Mammary epithelial cell (primary cell): Measurements from ENCODE around the gene CCR9.

Source experiments
- EZH2 ChIP-seq: IDR thresholded peaks from 2 replicates; pipeline ENCODE4 v1.6.1; 2012; ENCODE audit warnings: low read length, inconsistent platforms, borderline replicate concordance
- TF ChIP-seq, protein P1 (sequence below), 2 donors: IDR thresholded peaks in 1 of 2; conservative IDR thresholded peaks in 1 of 2; 2 replicates each; pipeline ENCODE4 v1.5.1; 2011 to 2012; ENCODE audit warnings: inconsistent platforms in 2 of 2, low read length in 2 of 2, mild to moderate bottlenecking in 2 of 2, control low read depth in 1 of 2, low read depth in 1 of 2; ENCODE audit not compliant: insufficient read depth in 1 of 2; ENCODE audit errors: extremely low read depth in 1 of 2

DNA sequence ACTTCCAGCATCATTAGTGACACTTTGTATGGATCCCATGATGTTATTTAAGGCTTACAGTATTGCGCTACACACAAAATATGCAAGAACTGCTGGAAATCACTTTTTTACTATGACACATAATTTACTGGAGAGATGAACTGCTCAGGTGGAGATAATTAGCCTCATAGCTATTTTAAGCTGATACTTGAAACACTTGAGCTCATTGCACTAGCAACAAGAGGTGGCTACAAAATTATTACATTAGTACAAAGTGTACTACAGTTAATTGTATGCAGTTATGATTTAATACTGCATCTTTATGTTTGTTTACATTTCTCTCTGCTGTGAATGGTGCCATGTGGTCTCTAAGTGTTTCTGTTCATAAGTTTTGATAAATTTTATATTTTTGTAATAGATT is 38.0 kb upstream of the CCR9 start:
- TF ChIP-seq, protein P1, sequence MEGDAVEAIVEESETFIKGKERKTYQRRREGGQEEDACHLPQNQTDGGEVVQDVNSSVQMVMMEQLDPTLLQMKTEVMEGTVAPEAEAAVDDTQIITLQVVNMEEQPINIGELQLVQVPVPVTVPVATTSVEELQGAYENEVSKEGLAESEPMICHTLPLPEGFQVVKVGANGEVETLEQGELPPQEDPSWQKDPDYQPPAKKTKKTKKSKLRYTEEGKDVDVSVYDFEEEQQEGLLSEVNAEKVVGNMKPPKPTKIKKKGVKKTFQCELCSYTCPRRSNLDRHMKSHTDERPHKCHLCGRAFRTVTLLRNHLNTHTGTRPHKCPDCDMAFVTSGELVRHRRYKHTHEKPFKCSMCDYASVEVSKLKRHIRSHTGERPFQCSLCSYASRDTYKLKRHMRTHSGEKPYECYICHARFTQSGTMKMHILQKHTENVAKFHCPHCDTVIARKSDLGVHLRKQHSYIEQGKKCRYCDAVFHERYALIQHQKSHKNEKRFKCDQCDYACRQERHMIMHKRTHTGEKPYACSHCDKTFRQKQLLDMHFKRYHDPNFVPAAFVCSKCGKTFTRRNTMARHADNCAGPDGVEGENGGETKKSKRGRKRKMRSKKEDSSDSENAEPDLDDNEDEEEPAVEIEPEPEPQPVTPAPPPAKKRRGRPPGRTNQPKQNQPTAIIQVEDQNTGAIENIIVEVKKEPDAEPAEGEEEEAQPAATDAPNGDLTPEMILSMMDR (conservative IDR thresholded peaks at IDR 0.05 in 1 of 2, IDR thresholded peaks at IDR 0.05 in 1 of 2; ENCODE audit: extremely low read depth in 1 of 2, insufficient read depth in 1 of 2, low read depth in 1 of 2, low read length in 2 of 2) = no peak
- no peak for TF ChIP-seq EZH2
